NB4 (cell line): ENCODE data around the gene LAMTOR2.

Experiments
- CTCF ChIP-seq: IDR thresholded peaks from one replicate; pipeline ENCODE4 v1.5.1; 2012; ENCODE audit warnings: low read depth, low read length
- POLR2A ChIP-seq: IDR thresholded peaks from 2 replicates; pipeline ENCODE4 v1.6.1; 2011; ENCODE audit warnings: mild to moderate bottlenecking; ENCODE audit not compliant: insufficient read length; ENCODE audit errors: extremely low read depth
- TF ChIP-seq, protein P1 (sequence below): IDR thresholded peaks from 2 replicates; pipeline ENCODE4 v1.6.1; 2011; ENCODE audit warnings: low read depth, low read length

DNA sequence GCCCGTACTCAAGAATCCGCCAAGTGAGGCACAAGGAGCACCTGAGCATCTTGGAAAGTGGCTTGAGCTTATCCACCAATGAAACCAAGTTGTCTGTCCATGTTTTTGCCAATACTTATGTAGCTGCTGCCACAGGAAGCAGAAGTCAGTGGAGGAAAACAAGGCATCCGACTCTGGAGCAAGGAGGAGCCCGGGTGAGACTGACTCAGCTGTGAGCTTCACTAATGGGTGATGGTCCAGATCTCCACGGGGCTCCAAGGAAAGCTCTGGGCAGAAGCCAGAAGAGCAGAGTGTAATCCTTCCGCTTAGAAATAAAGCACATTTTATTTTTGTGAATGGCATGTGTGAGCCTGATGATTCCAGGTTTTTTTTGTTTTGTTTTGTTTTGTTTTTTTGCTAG, 21.6 kb upstream of the LAMTOR2 start:
- TF ChIP-seq CTCF (no peak), POLR2A (no peak)
- TF ChIP-seq, protein P1, sequence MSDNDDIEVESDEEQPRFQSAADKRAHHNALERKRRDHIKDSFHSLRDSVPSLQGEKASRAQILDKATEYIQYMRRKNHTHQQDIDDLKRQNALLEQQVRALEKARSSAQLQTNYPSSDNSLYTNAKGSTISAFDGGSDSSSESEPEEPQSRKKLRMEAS = no peak
